HCT116 (cell line): ENCODE results near the gene CAMK1D. TPM values are rescaled to one million over a fixed set of nuclear protein-coding genes. Genes with fewer than 3 reads are reported as not detected.

Source experiments
- ATAC-seq: fragments of 200-7000 bp; cut with Tn5 transposase; 2 replicates; pipeline ENCODE4 v1.9.1; 2020; ENCODE audit warnings: mild to moderate bottlenecking, moderate library complexity
- BruUV-seq: library from RNA; stranded (reverse); fragments of 400-500 nt; replicated peaks from 2 replicates; lab custom pipeline; 2021; lab: Mats Ljungman, UMichigan
- CTCF ChIA-PET: fragments of 300-600 bp; sonication (Branson Sonifier 250); formaldehyde crosslinking; loops from one replicate; lab custom pipeline; 2021; ENCODE audit warnings: antibody characterized with exemption; lab: Charles Lee
- POLR2A ChIA-PET: fragments of 300-600, 350-600 bp; sonication (Branson Sonifier 250); formaldehyde crosslinking; loops from one replicate; lab custom pipeline; 2021; ENCODE audit warnings: antibody characterized with exemption; lab: Charles Lee
- RAD21 ChIA-PET, 2 experiments: fragments of 300-600 bp; sonication (Branson Sonifier 250); formaldehyde crosslinking; loops; one replicate each; lab custom pipeline; 2023; ENCODE audit warnings: low total read pairs in 2 of 2; ENCODE audit not compliant: uncharacterized antibody in 2 of 2, unreplicated experiment in 2 of 2, low non-redundant PET in 1 of 2; lab: Charles Lee
- DNase-seq: peaks from one replicate; pipeline ENCODE4 v3.0.0-alpha.2; 2010; ENCODE audit warnings: low read depth, low spot score
- H2AFZ ChIP-seq: fragments of 200-600 bp; shearing (Covaris generic), sonication (generic); 2 replicates; pipeline ENCODE4 v1.6.1; 2017; ENCODE audit warnings: low read depth, mixed run types, mixed read lengths, antibody characterized with exemption, low read length; ENCODE audit not compliant: poor library complexity, severe bottlenecking
- H3K27ac ChIP-seq: 2 replicates; pipeline ENCODE4 v1.5.1; 2012; ENCODE audit warnings: low read depth, low read length
- H3K27me3 ChIP-seq: fragments of 200-600 bp; sonication (generic); 2 replicates; pipeline ENCODE4 v1.6.1; 2016; ENCODE audit warnings: mixed run types, low read length, mixed read lengths; ENCODE audit not compliant: insufficient read depth
- H3K36me3 ChIP-seq, 2 experiments: fragments of 200-500 bp in 1 of 2; fragments of 200-600 bp in 1 of 2; sonication (Bioruptor generic) in 1 of 2; sonication (generic) in 1 of 2; 2 replicates each; pipeline versions ENCODE4 v1.5.1 to v1.6.1; 2014 to 2016; ENCODE audit warnings: low read length in 2 of 2, inconsistent platforms in 1 of 2, mixed read lengths in 1 of 2, mixed run types in 1 of 2; ENCODE audit not compliant: insufficient read depth in 2 of 2, control insufficient read depth in 1 of 2
- H3K4me1 ChIP-seq, 2 experiments: fragments of 200-600 bp in 1 of 2; sonication (generic) in 1 of 2; 2 replicates each; pipeline versions ENCODE4 v1.5.1 to v1.6.1; 2012 to 2017; ENCODE audit warnings: low read length in 2 of 2, inconsistent platforms in 1 of 2, mild to moderate bottlenecking in 1 of 2, mixed read lengths in 1 of 2, mixed run types in 1 of 2, moderate library complexity in 1 of 2; ENCODE audit not compliant: insufficient read depth in 2 of 2, control insufficient read depth in 1 of 2
- H3K4me2 ChIP-seq: fragments of 200-600 bp; sonication (generic); 2 replicates; pipeline ENCODE4 v1.6.1; 2017; ENCODE audit warnings: mixed run types, low read length, mixed read lengths
- H3K4me3 ChIP-seq, 2 experiments: fragments of 200-600 bp in 1 of 2; sonication (generic) in 1 of 2; replicated peaks in 1 of 2; 2 replicates each; pipeline ENCODE4 v1.5.1; 2011 to 2016; ENCODE audit warnings: low read length in 2 of 2, control low read depth in 1 of 2, low read depth in 1 of 2, mild to moderate bottlenecking in 1 of 2, mixed read lengths in 1 of 2, mixed run types in 1 of 2
- H3K79me2 ChIP-seq: fragments of 200-600 bp; sonication (generic); 2 replicates; pipeline ENCODE4 v1.6.1; 2017; ENCODE audit warnings: mild to moderate bottlenecking, mixed run types, low read length, moderate library complexity, mixed read lengths; ENCODE audit not compliant: insufficient read depth
- H3K9ac ChIP-seq: fragments of 200-600 bp; sonication (generic); 2 replicates; pipeline ENCODE4 v1.6.1; 2016; ENCODE audit warnings: low read length, mixed read lengths
- H3K9me2 ChIP-seq: fragments of 200-600 bp; sonication (generic), shearing (Covaris generic); 2 replicates; pipeline ENCODE4 v1.6.1; 2017; ENCODE audit warnings: mixed run types, mild to moderate bottlenecking, moderate library complexity; ENCODE audit not compliant: insufficient read depth
- H3K9me3 ChIP-seq, 2 experiments: fragments of 200-500 bp in 1 of 2; fragments of 200-600 bp in 1 of 2; sonication (Bioruptor generic) in 1 of 2; sonication (generic) in 1 of 2; 2 replicates each; pipeline ENCODE4 v1.6.1; 2014 to 2017; ENCODE audit warnings: low read length in 2 of 2, mixed read lengths in 2 of 2, inconsistent platforms in 1 of 2, low read depth in 1 of 2, mild to moderate bottlenecking in 1 of 2, mixed run types in 1 of 2, moderate library complexity in 1 of 2; ENCODE audit not compliant: control insufficient read depth in 1 of 2, insufficient read depth in 1 of 2
- H4K20me1 ChIP-seq: fragments of 200-600 bp; sonication (generic), shearing (Covaris generic); 2 replicates; pipeline ENCODE4 v1.6.1; 2017; ENCODE audit warnings: mixed run types, mild to moderate bottlenecking, moderate library complexity; ENCODE audit not compliant: insufficient read depth
- ATF3 ChIP-seq: IDR thresholded peaks from 2 replicates; pipeline ENCODE4 v1.6.1; 2012
- CEBPB ChIP-seq: IDR thresholded peaks from 2 replicates; pipeline ENCODE4 v1.6.1; 2012; ENCODE audit warnings: low read depth
- CTCF ChIP-seq, 3 experiments: fragments of 200-600 bp in 1 of 3; sonication (generic) in 1 of 3; IDR thresholded peaks in 2 of 3; conservative IDR thresholded peaks in 1 of 3; 2 replicates each; pipeline ENCODE4 v1.5.1; 2012 to 2017; ENCODE audit warnings: low read depth in 2 of 3, low read length in 2 of 3, antibody characterized with exemption in 1 of 3, borderline replicate concordance in 1 of 3, control low read depth in 1 of 3, mild to moderate bottlenecking in 1 of 3, mixed read lengths in 1 of 3, mixed run types in 1 of 3, moderate library complexity in 1 of 3; ENCODE audit not compliant: insufficient read depth in 1 of 3
- ELF1 ChIP-seq: IDR thresholded peaks from 2 replicates; pipeline ENCODE4 v1.6.1; 2012; ENCODE audit warnings: low read depth, borderline replicate concordance
- EZH2phosphoT487 ChIP-seq: fragments of 200-600 bp; IDR thresholded peaks from 2 replicates; pipeline ENCODE4 v1.6.1; 2018; ENCODE audit warnings: antibody characterized with exemption, borderline replicate concordance
- MAX ChIP-seq: IDR thresholded peaks from 2 replicates; pipeline ENCODE4 v1.6.1; 2012
- POLR2A ChIP-seq: IDR thresholded peaks from 2 replicates; pipeline ENCODE4 v1.7.0; 2011; ENCODE audit warnings: borderline replicate concordance; ENCODE audit not compliant: insufficient read depth, insufficient read length; ENCODE audit errors: extremely low read depth
- RAD21 ChIP-seq: IDR thresholded peaks from 2 replicates; pipeline ENCODE4 v1.6.1; 2012; ENCODE audit warnings: low read depth, mild to moderate bottlenecking
- SIN3A ChIP-seq: IDR thresholded peaks from 2 replicates; pipeline ENCODE4 v1.6.1; 2012; ENCODE audit warnings: low read depth
- SP1 ChIP-seq: IDR thresholded peaks from 2 replicates; pipeline ENCODE4 v1.6.1; 2012; ENCODE audit warnings: low read depth
- TCF7L2 ChIP-seq: IDR thresholded peaks from 2 replicates; pipeline ENCODE4 v1.7.0; 2011; ENCODE audit warnings: borderline replicate concordance, inconsistent platforms; ENCODE audit not compliant: insufficient read depth, insufficient read length; ENCODE audit errors: extremely low read depth
- ZNF274 ChIP-seq: fragments of 200-500 bp; sonication (Bioruptor generic); IDR thresholded peaks from 2 replicates; pipeline ENCODE4 v1.6.1; 2014; ENCODE audit warnings: mild to moderate bottlenecking, low read depth, low read length, inconsistent platforms
- intact Hi-C: fragments of 100-400 bp; cut with micrococcal nuclease; formaldehyde crosslinking; loops from 2 replicates; pipeline ENCODE4 v1.10.0; 2022
- total RNA-seq: library from RNA; stranded (reverse); gene quantifications from one replicate; pipeline ENCODE4 v1.2.1, GENCODE V29; 2021; ENCODE audit not compliant: unreplicated experiment

Gene CAMK1D
- total RNA-seq, 1 experiment from 2014 or later = 9.6 TPM

GRCh38 chr10:12750526-12751201, 401.3 kb downstream of the CAMK1D start:
- H4K20me1 ChIP-seq = no peaks in the 10 kb centered on the region
- POLR2A ChIA-PET = no interaction called here
- H3K27ac ChIP-seq = no peak overlapping the region
- RAD21 ChIA-PET = no interaction called here
- no peak for DNase-seq
- no peak overlapping the region for H3K4me2 ChIP-seq
- CTCF ChIA-PET = interaction anchor here (1.3 kb wide), 1 partner anchor 32 kb away, joined by 4 read pairs; no protein-coding TSS in a partner anchor
- no peak overlapping the region for H3K4me3 ChIP-seq
- no peaks in the 10 kb centered on the region for H3K27me3 ChIP-seq
- H3K79me2 ChIP-seq = no peaks in the 10 kb centered on the region
- H3K9ac ChIP-seq = no peak overlapping the region
- no peaks in the 10 kb centered on the region for H3K9me2 ChIP-seq
- no peaks in the 10 kb centered on the region for H3K36me3 ChIP-seq
- no peak overlapping the region for H2AFZ ChIP-seq
- no peak for TF ChIP-seq ZNF274
- no peak for TF ChIP-seq ELF1
- no peak for TF ChIP-seq CEBPB
- no peak for TF ChIP-seq CTCF (IDR thresholded peaks at IDR 0.05 in 2 of 3, conservative IDR thresholded peaks at IDR 0.05 in 1 of 3; ENCODE audit: borderline replicate concordance in 1 of 3, insufficient read depth in 1 of 3, low read depth in 2 of 3, low read length in 2 of 3)
- TF ChIP-seq POLR2A = no peak
- no peak for TF ChIP-seq RAD21
- no peak for TF ChIP-seq SP1
- no peak for TF ChIP-seq EZH2phosphoT487
- no peak for TF ChIP-seq MAX
- no peak for TF ChIP-seq SIN3A
- TF ChIP-seq ATF3 = no peak
- no peak for TF ChIP-seq TCF7L2
- H3K4me1 ChIP-seq = peaks cover 0 to 3% of the 10 kb centered on the region in 2 experiments; a peak in 2 of 4 replicates
- no TSS peak for BruUV-seq
- no peak for ATAC-seq
- no peaks in the 10 kb centered on the region for H3K9me3 ChIP-seq
- intact Hi-C loops = no loop called here
